Body of pancreas (tissue), 4 donors: ENCODE results near the gene ZWINT. TPM values are rescaled to one million over a fixed set of nuclear protein-coding genes. Genes with fewer than 3 reads are reported as not detected.

Experiments
- ATAC-seq: fragments of 150-250 bp; one replicate; pipeline ENCODE4 v1.9.1; 2016
- DNase-seq, 4 donors: peaks; one replicate each; pipeline ENCODE4 v3.0.0-alpha.2; 2019
- H3K27ac ChIP-seq, 4 donors: fragments of 200-600 bp; sonication (generic); 1 replicate in 3 of 4; 2 replicates in 1 of 4; pipeline versions ENCODE4 v1.5.1 to v1.6.1; 2016 to 2019; ENCODE audit warnings: mild to moderate bottlenecking in 1 of 4, mixed read lengths in 1 of 4, moderate library complexity in 1 of 4
- H3K27me3 ChIP-seq, 2 donors: fragments of 200-600 bp; sonication (generic); one replicate each; pipeline ENCODE4 v1.6.0; 2016; ENCODE audit warnings: mild to moderate bottlenecking in 1 of 2
- H3K36me3 ChIP-seq, 2 donors: fragments of 200-600 bp; sonication (generic); replicated peaks in 1 of 2; 2 replicates each; pipeline ENCODE4 v1.5.1; 2016; ENCODE audit warnings: low read depth in 2 of 2; ENCODE audit not compliant: insufficient read depth in 1 of 2
- H3K4me1 ChIP-seq: fragments of 200-600 bp; sonication (generic); one replicate; pipeline ENCODE4 v1.6.0; 2016
- H3K4me3 ChIP-seq, 2 donors: fragments of 200-600 bp; sonication (generic); 1 replicate in 1 of 2; 2 replicates in 1 of 2; pipeline ENCODE4 v1.5.1; 2016 to 2019
- H3K9me3 ChIP-seq, 3 donors: fragments of 200-600 bp; sonication (generic); 1 replicate in 2 of 3; 2 replicates in 1 of 3; pipeline ENCODE4 v1.5.1; 2016
- POLR2A ChIP-seq, 3 donors: fragments of 450-650 bp; IDR thresholded peaks; one replicate each; pipeline ENCODE4 v1.6.1; 2016; ENCODE audit warnings: antibody characterized with exemption in 3 of 3, mild to moderate bottlenecking in 2 of 3
- whole genome bisulfite sequencing, 2 donors: methylation state at CpG; one replicate each; pipeline ENCODE4 v1.1.5; 2017; 5-methylcytosine and 5-hydroxymethylcytosine counted together
- intact Hi-C: fragments of 100-400 bp; cut with DNase I; formaldehyde crosslinking; loops from one replicate; pipeline ENCODE4 v1.15.1; 2023
- total RNA-seq, 2 donors: library from RNA; depleted of rRNA; stranded (reverse); fragments of >200 nt; gene quantifications; one replicate each; pipeline ENCODE4 v1.1.0, GENCODE V29; 2016
- TF ChIP-seq, protein P1 (sequence below), 7 experiments: fragments of 450-650 bp in 4 of 7; fragments of 200-600 bp in 3 of 7; sonication (generic) in 3 of 7; IDR thresholded peaks; one replicate each; pipeline ENCODE4 v1.5.1; 2016 to 2019; ENCODE audit warnings: antibody characterized with exemption in 7 of 7

The ZWINT gene, protein sequence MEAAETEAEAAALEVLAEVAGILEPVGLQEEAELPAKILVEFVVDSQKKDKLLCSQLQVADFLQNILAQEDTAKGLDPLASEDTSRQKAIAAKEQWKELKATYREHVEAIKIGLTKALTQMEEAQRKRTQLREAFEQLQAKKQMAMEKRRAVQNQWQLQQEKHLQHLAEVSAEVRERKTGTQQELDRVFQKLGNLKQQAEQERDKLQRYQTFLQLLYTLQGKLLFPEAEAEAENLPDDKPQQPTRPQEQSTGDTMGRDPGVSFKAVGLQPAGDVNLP
- 1 to 10 TPM; 2.9 to 4.6 TPM for total RNA-seq

DNA sequence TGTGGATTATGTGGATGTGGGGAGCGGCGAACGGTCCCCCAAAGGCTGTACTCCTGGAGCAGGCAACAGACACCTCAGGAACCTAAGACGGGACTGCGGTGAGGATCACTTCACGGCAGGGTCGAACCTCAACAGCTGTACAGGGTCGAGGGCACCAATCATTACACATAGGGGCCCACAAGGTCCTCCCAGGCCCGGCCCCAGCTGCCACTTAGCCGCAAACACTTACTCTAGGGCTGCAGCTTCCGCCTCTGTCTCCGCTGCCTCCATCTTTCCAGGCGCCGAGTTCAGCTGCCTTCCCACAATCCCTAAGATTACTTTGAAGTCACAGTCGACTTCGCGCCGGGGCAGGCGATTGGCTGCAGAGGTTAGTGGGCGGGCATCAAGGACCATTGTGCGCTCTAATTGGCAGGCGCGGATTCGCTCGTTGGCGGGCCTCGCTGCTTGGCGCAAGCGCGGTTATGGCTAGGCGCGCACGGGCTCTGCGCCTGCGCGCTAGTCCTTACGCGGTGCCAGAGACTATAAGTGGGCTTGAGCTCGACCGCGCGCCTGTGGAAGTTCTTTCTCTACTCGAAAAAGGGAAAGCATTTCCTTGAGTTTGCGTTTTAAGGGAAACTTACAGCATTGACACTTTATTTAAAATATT, at the start of gene ZWINT:
Gene ZWINT (minus strand): TSS at position 293 of the 646 bp plus-strand sequence. CDS start 23 bp downstream, at position 270.
- intact Hi-C loops = no loop called here
- H3K9me3 ChIP-seq = no peaks in the 10 kb centered on the region
- H3K27me3 ChIP-seq = no peaks in the 10 kb centered on the region
- peaks cover 6% of the 10 kb centered on the region for H3K4me1 ChIP-seq
- H3K4me3 ChIP-seq = peak within 1 kb of the TSS; percentile 28 to 62
- ATAC-seq = peak; percentile 100
- TF ChIP-seq, protein P1, sequence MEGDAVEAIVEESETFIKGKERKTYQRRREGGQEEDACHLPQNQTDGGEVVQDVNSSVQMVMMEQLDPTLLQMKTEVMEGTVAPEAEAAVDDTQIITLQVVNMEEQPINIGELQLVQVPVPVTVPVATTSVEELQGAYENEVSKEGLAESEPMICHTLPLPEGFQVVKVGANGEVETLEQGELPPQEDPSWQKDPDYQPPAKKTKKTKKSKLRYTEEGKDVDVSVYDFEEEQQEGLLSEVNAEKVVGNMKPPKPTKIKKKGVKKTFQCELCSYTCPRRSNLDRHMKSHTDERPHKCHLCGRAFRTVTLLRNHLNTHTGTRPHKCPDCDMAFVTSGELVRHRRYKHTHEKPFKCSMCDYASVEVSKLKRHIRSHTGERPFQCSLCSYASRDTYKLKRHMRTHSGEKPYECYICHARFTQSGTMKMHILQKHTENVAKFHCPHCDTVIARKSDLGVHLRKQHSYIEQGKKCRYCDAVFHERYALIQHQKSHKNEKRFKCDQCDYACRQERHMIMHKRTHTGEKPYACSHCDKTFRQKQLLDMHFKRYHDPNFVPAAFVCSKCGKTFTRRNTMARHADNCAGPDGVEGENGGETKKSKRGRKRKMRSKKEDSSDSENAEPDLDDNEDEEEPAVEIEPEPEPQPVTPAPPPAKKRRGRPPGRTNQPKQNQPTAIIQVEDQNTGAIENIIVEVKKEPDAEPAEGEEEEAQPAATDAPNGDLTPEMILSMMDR (IDR thresholded peaks at IDR 0.05) = no peak
- peak in 2 of 3 donors; percentile 43 to 54 for TF ChIP-seq POLR2A (IDR thresholded peaks at IDR 0.05)
- no peaks in the 10 kb centered on the region for H3K36me3 ChIP-seq
- H3K27ac ChIP-seq = peak within 1 kb of the TSS in 3 of 4 donors; percentile 18 to 54 (median 35)
- peak; percentile 96 for DNase-seq
- WGBS, 2 donors = 0 to 1% methylated on average over 43 to 44 of the region's 44 CpGs

DNA sequence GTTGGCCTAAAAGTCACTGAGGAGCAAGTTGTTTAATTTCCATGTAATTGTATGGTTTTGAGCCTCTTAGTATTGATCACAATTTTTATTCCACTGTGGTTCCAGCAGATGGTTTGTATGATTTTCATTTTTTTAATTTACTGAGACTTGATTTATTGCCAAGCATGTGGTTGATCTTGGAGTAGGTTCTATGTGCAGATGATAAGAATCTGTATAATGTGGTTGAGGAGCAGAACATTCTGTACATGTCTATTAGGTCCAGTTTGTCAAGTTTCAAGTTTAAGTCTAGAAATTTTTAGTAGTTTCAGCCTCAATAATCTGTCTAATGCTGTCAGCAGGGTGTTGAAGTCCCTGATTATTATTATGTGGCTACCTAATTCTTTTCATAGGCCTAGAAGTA, 22.7 kb upstream of the ZWINT start:
- Histone ChIP-seq H3K27me3 (no peaks in the 10 kb centered on the region), H3K9me3 (no peaks in the 10 kb centered on the region), H3K4me1 (no peaks in the 10 kb centered on the region), H3K36me3 (no peaks in the 10 kb centered on the region), H3K27ac (no peak overlapping the region), H3K4me3 (no peak overlapping the region)
- TF ChIP-seq, protein P1 (IDR thresholded peaks at IDR 0.05) = no peak
- no peak for TF ChIP-seq POLR2A (IDR thresholded peaks at IDR 0.05)
- no peak for DNase-seq
- no peak for ATAC-seq
- intact Hi-C loops = no loop called here

DNA sequence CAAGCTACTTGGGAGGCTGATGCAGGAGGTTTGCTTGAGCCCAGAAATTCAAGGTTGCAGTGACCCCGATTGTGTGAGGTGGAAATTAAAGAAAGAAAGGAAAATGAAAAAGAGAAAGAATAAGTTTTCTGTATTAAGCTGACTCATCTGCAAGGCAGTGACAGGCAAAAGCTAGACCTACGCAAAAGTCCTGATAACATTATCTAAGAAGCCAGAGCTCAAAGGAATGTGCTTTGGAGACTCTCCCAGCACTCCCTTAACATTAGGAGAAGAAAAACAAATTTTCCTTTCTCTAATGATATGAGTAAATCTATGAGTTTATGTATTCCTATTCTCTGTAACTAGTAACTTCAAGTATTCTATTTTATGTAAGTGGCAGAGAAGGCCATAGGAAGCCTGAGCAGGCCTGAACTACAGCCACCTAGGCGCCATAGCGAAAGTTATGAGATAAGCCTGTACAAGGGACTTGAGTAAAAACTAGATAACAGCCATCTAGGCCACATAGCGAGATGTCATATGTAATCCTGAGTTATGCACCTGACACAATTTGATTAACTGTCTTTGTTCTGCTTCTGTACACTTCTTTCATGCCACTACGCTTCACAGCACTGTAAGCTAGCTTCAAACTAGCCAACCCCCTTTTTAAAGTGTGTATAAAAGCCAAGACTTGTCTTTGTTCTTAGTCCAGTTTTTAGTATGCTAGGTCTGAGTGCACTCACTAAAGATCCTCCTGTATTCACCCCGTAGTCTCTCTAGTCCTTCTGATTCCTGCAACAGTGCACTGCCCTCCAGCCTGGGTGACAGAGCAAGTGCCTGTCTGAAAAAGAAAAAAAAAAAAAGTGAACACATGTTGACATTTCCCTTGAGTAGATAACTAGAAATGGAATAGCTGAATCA, 9.4 kb upstream of the ZWINT start:
- Histone ChIP-seq H3K27ac (no peak overlapping the region), H3K9me3 (peaks cover 0 to 12% (median 0%) of the 10 kb centered on the region in 3 donors), H3K36me3 (no peaks in the 10 kb centered on the region), H3K27me3 (no peaks in the 10 kb centered on the region), H3K4me1 (no peaks in the 10 kb centered on the region), H3K4me3 (no peak overlapping the region)
- intact Hi-C loops = no loop called here
- DNase-seq (no peak), ATAC-seq (no peak)
- 82 to 90% methylated on average over 7 of the region's 7 CpGs for WGBS, 2 donors
- TF ChIP-seq, protein P1 (IDR thresholded peaks at IDR 0.05) = no peak
- no peak for TF ChIP-seq POLR2A (IDR thresholded peaks at IDR 0.05)

DNA sequence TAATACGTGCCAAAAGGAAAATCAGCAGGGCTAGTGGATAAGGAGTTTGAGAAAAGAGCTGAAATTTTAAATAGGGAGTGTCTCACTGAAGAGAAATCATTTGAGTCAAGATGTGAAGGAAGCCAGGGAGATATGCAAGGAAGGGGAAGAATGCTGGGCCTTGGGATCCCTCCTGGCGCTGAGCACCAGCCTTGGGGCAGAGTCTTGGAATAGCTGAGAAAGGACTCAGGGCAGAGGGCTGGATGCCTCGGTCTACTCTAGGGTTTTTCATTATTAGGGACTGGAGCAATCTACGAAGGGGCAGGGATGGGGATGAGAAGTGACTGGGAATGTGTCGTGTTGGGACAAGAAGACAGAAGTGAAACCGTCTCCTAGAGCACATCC, 484 bp downstream of the ZWINT start:
- H3K4me1 ChIP-seq = peaks cover 6% of the 10 kb centered on the region
- H3K9me3 ChIP-seq = no peaks in the 10 kb centered on the region
- H3K36me3 ChIP-seq = no peaks in the 10 kb centered on the region
- no peak for ATAC-seq
- TF ChIP-seq POLR2A (IDR thresholded peaks at IDR 0.05) = no peak
- TF ChIP-seq, protein P1 (IDR thresholded peaks at IDR 0.05) = no peak
- H3K4me3 ChIP-seq = peak overlapping the region; percentile 28 to 52
- H3K27ac ChIP-seq = no peak overlapping the region
- 7 to 10% methylated on average over 6 of the region's 6 CpGs for WGBS, 2 donors
- no peak for DNase-seq
- intact Hi-C loops = no loop called here
- H3K27me3 ChIP-seq = no peaks in the 10 kb centered on the region
